ENCODE measurements around the gene CELSR2.

CELSR2 gene

GRCh38 chr1:109251277-109252166, 2.2 kb downstream of the CELSR2 start:
- TF ChIP-seq GATA2 (IDR thresholded peaks at IDR 0.05; ENCODE audit: low read depth, low read length) (no peak), GATA3 (IDR thresholded peaks at IDR 0.05; ENCODE audit: low read depth, low read length) (no peak)

GRCh38 chr1:109252167-109252892, 3.0 kb downstream of the CELSR2 start:
- TF ChIP-seq GATA2 (IDR thresholded peaks at IDR 0.05; ENCODE audit: low read depth, low read length) = no peak
- no peak for TF ChIP-seq GATA3 (IDR thresholded peaks at IDR 0.05; ENCODE audit: low read depth, low read length)

- TF ChIP-seq GATA3 (IDR thresholded peaks at IDR 0.05; ENCODE audit: low read depth, low read length) = no peak
- TF ChIP-seq GATA2 (IDR thresholded peaks at IDR 0.05; ENCODE audit: low read depth, low read length) = no peak
Measured at GRCh38 chr1:109252893-109253802, 3.8 kb downstream of the CELSR2 start.

- no peak; the same call in 1 of the 2 replicates for TF ChIP-seq GATA2 (IDR thresholded peaks at IDR 0.05; ENCODE audit: low read depth, low read length)
- TF ChIP-seq GATA3 (IDR thresholded peaks at IDR 0.05; ENCODE audit: low read depth, low read length) = no peak
Measured at GRCh38 chr1:109253803-109254620, 4.7 kb downstream of the CELSR2 start.

- TF ChIP-seq GATA2 (IDR thresholded peaks at IDR 0.05; ENCODE audit: low read depth, low read length) (no peak), GATA3 (IDR thresholded peaks at IDR 0.05; ENCODE audit: low read depth, low read length) (no peak)
Measured at GRCh38 chr1:109254621-109255096, 5.3 kb downstream of the CELSR2 start.

- TF ChIP-seq GATA3 (IDR thresholded peaks at IDR 0.05; ENCODE audit: low read depth, low read length) = no peak
- TF ChIP-seq GATA2 (IDR thresholded peaks at IDR 0.05; ENCODE audit: low read depth, low read length) = no peak
Measured at GRCh38 chr1:109255097-109255651, 5.8 kb downstream of the CELSR2 start.

GRCh38 chr1:109255678-109256077, 6.3 kb downstream of the CELSR2 start:
- TF ChIP-seq GATA2 (IDR thresholded peaks at IDR 0.05; ENCODE audit: low read depth, low read length) (no peak), GATA3 (IDR thresholded peaks at IDR 0.05; ENCODE audit: low read depth, low read length) (no peak)

- TF ChIP-seq GATA2 (IDR thresholded peaks at IDR 0.05; ENCODE audit: low read depth, low read length) = no peak
- no peak for TF ChIP-seq GATA3 (IDR thresholded peaks at IDR 0.05; ENCODE audit: low read depth, low read length)
Measured at GRCh38 chr1:109256085-109256484, 6.7 kb downstream of the CELSR2 start.

- TF ChIP-seq GATA2 (IDR thresholded peaks at IDR 0.05; ENCODE audit: low read depth, low read length) = no peak
Measured at GRCh38 chr1:109256971-109257681, 7.8 kb downstream of the CELSR2 start.

GRCh38 chr1:109257682-109258421, 8.5 kb downstream of the CELSR2 start:
- no peak for TF ChIP-seq GATA2 (IDR thresholded peaks at IDR 0.05; ENCODE audit: low read depth, low read length)
- no peak for TF ChIP-seq GATA3 (IDR thresholded peaks at IDR 0.05; ENCODE audit: low read depth, low read length)
